RPMI7951 (cell line): Measurements from ENCODE around the gene MLXIP. TPM values are rescaled to one million over a fixed set of nuclear protein-coding genes. Genes with fewer than 3 reads are reported as not detected.
"Not testable (repeated sequence)": the region's sequence is repeated elsewhere in the genome, so short reads cannot be mapped to it uniquely, and the experiment has no call there.

Experiments
- DNase-seq: peaks from one replicate; pipeline ENCODE4 v3.0.0-alpha.2; 2012; ENCODE audit warnings: low read depth
- total RNA-seq: library from RNA; depleted of rRNA; stranded (reverse); fragments of >200 nt; shearing (Covaris generic); gene quantifications from 2 replicates; pipeline ENCODE4 v1.2.3, GENCODE V29; 2014

MLXIP gene
- total RNA-seq, 1 experiment from 2014 or later = 2.6 TPM

GRCh38 chr12:122052285-122052684, 26.3 kb upstream of the MLXIP start:
- no peak for DNase-seq

- no peak for DNase-seq
These were observed 23.6 kb upstream of the MLXIP start for GRCh38 chr12:122054842-122055520.

GRCh38 chr12:122056406-122056805, 22.1 kb upstream of the MLXIP start:
- DNase-seq = not testable (repeated sequence)

GRCh38 chr12:122057007-122057735, 21.4 kb upstream of the MLXIP start:
- no peak for DNase-seq

GRCh38 chr12:122057769-122058168, 20.8 kb upstream of the MLXIP start:
- no peak for DNase-seq

GRCh38 chr12:122058549-122059149, 19.9 kb upstream of the MLXIP start:
- no peak for DNase-seq

GRCh38 chr12:122059203-122059960, 19.2 kb upstream of the MLXIP start:
- no peak for DNase-seq

- no peak for DNase-seq
These were observed 18.5 kb upstream of the MLXIP start for GRCh38 chr12:122060081-122060501.

GRCh38 chr12:122061253-122061652, 17.3 kb upstream of the MLXIP start:
- DNase-seq = no peak

- DNase-seq = peak; percentile 66
These were observed 15.5 kb upstream of the MLXIP start for GRCh38 chr12:122062832-122063693.

GRCh38 chr12:122063694-122064024, 14.9 kb upstream of the MLXIP start:
- DNase-seq = no peak

- peak; percentile 97 for DNase-seq
These were observed 14.4 kb upstream of the MLXIP start for GRCh38 chr12:122064025-122064777.

GRCh38 chr12:122064780-122065588, 13.6 kb upstream of the MLXIP start:
- DNase-seq = peak; percentile 82

- DNase-seq = no peak
These were observed 11.0 kb upstream of the MLXIP start for GRCh38 chr12:122067548-122067947.

GRCh38 chr12:122067966-122068365, 10.6 kb upstream of the MLXIP start:
- peak; percentile 30 for DNase-seq

- DNase-seq = peak; percentile 95
These were observed 6.3 kb upstream of the MLXIP start for GRCh38 chr12:122072031-122072970.

GRCh38 chr12:122073815-122074214, 4.7 kb upstream of the MLXIP start:
- no peak for DNase-seq

GRCh38 chr12:122076743-122077495, 1.6 kb upstream of the MLXIP start:
- DNase-seq = no peak
